ENCODE measurements around the gene PDE4A. TPM values are rescaled to one million over a fixed set of nuclear protein-coding genes. Genes with fewer than 3 reads are reported as not detected.
A peak's percentile ranks its signal among the peaks of the same experiment; 100 is the strongest.

Gene PDE4A
- total and polyA plus RNA-seq, 2 of the 13 experiments (the other 11 are each of a cell fraction or from before 2014, with no cell fraction given), result 1.1 to 4.1 TPM

DNA sequence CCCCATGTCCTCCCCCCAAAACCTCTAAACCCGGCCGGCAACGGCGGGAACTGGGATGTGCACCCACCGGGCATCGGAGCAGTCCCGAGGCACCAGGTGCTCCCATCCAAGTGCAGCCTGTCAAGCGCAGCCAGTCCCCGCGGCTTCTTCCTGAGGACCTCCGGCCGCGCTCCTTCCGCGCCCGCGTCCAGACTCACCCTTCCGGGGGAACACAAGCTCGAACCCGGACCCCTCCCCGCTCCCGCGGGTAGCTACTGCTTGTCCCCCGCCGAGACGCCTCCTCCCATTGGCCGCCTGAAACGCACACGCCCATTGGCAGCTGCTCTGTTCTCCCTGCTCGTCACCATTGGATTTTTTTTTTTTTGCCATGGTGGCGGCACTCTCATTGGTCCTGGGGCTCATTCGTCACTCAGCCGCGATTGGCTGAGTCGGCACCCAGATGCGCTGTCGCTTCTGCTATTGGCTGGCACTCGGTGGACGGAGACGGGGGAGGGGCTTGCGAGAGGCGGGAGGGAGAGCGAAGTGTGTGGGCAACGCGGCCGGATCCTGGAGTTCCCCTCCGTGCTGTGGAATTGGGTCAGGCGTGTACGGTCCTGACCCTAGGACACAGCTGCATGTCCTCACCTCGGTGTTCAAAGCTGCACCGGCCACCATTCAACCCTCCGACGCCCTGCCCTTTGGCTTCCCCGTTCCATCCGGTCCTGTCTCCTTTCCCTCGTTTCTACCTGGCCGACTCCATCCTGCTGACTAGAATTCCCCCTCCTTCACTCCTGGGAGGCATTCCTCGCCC lies 39.8 kb upstream of the PDE4A start, which contains the start of gene TYK2 (continued):
- TF ChIP-seq ZSCAN9 (CRISPR knock-in tag; IDR thresholded peaks at IDR 0.05; ENCODE audit: borderline replicate concordance) (0 out of 2 replicates have a peak, but pooled peaks have one; percentile 32), KDM5A (IDR thresholded peaks at IDR 0.05; ENCODE audit: borderline replicate concordance, low read length) (peak; percentile 66), ZFP36L1 (CRISPR knock-in tag; IDR thresholded peaks at IDR 0.05) (peak; percentile 88), ZNF30 (CRISPR knock-in tag; IDR thresholded peaks at IDR 0.05) (no peak), ZNF432 (CRISPR knock-in tag; IDR thresholded peaks at IDR 0.05; ENCODE audit: borderline replicate concordance) (no peak), ATRX (CRISPR knock-in tag; IDR thresholded peaks at IDR 0.05; ENCODE audit: borderline replicate concordance) (no peak), MLLT10 (CRISPR knock-in tag; IDR thresholded peaks at IDR 0.05) (no peak), CCAR2 (optimal IDR thresholded peaks at IDR 0.05; ENCODE audit: low read depth, low read length) (no peak), SP140L (CRISPR knock-in tag; IDR thresholded peaks at IDR 0.05; ENCODE audit: borderline replicate concordance) (no peak), CBX1 (IDR thresholded peaks at IDR 0.05; ENCODE audit: low read depth) (no peak), SMARCE1 (IDR thresholded peaks at IDR 0.05; ENCODE audit: borderline replicate concordance) (no peak), MIER2 (CRISPR knock-in tag; IDR thresholded peaks at IDR 0.05) (no peak), TAF15 (IDR thresholded peaks at IDR 0.05; ENCODE audit: low read depth, low read length, poor library complexity, severe bottlenecking) (peak; percentile 34), SIX4 (CRISPR knock-in tag; IDR thresholded peaks at IDR 0.05) (no peak), NFIC (IDR thresholded peaks at IDR 0.05; ENCODE audit: low read length) (no peak), SSRP1 (CRISPR knock-in tag; IDR thresholded peaks at IDR 0.05) (no peak)
- TF ChIP-seq, protein P1, sequence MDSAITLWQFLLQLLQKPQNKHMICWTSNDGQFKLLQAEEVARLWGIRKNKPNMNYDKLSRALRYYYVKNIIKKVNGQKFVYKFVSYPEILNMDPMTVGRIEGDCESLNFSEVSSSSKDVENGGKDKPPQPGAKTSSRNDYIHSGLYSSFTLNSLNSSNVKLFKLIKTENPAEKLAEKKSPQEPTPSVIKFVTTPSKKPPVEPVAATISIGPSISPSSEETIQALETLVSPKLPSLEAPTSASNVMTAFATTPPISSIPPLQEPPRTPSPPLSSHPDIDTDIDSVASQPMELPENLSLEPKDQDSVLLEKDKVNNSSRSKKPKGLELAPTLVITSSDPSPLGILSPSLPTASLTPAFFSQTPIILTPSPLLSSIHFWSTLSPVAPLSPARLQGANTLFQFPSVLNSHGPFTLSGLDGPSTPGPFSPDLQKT (CRISPR knock-in tag; IDR thresholded peaks at IDR 0.05; ENCODE audit: borderline replicate concordance), result no peak
- TF ChIP-seq, protein P2, sequence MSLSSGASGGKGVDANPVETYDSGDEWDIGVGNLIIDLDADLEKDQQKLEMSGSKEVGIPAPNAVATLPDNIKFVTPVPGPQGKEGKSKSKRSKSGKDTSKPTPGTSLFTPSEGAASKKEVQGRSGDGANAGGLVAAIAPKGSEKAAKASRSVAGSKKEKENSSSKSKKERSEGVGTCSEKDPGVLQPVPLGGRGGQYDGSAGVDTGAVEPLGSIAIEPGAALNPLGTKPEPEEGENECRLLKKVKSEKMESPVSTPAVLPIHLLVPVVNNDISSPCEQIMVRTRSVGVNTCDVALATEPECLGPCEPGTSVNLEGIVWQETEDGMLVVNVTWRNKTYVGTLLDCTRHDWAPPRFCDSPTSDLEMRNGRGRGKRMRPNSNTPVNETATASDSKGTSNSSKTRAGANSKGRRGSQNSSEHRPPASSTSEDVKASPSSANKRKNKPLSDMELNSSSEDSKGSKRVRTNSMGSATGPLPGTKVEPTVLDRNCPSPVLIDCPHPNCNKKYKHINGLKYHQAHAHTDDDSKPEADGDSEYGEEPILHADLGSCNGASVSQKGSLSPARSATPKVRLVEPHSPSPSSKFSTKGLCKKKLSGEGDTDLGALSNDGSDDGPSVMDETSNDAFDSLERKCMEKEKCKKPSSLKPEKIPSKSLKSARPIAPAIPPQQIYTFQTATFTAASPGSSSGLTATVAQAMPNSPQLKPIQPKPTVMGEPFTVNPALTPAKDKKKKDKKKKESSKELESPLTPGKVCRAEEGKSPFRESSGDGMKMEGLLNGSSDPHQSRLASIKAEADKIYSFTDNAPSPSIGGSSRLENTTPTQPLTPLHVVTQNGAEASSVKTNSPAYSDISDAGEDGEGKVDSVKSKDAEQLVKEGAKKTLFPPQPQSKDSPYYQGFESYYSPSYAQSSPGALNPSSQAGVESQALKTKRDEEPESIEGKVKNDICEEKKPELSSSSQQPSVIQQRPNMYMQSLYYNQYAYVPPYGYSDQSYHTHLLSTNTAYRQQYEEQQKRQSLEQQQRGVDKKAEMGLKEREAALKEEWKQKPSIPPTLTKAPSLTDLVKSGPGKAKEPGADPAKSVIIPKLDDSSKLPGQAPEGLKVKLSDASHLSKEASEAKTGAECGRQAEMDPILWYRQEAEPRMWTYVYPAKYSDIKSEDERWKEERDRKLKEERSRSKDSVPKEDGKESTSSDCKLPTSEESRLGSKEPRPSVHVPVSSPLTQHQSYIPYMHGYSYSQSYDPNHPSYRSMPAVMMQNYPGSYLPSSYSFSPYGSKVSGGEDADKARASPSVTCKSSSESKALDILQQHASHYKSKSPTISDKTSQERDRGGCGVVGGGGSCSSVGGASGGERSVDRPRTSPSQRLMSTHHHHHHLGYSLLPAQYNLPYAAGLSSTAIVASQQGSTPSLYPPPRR (CRISPR knock-in tag; IDR thresholded peaks at IDR 0.05; ENCODE audit: borderline replicate concordance), result no peak; the same call in none of the 2 replicates
- TF ChIP-seq, protein P3, sequence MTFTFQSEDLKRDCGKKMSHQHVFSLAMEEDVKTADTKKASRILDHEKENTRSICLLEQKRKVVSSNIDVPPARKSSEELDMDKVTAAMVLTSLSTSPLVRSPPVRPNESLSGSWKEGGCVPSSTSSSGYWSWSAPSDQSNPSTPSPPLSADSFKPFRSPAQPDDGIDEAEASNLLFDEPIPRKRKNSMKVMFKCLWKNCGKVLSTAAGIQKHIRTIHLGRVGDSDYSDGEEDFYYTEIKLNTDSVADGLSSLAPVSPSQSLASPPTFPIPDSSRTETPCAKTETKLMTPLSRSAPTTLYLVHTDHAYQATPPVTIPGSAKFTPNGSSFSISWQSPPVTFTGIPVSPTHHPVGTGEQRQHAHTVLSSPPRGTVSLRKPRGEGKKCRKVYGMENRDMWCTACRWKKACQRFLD (CRISPR knock-in tag; IDR thresholded peaks at IDR 0.05; ENCODE audit: borderline replicate concordance), result no peak; the same call in 1 of the 2 replicates
- TF ChIP-seq, protein P4, sequence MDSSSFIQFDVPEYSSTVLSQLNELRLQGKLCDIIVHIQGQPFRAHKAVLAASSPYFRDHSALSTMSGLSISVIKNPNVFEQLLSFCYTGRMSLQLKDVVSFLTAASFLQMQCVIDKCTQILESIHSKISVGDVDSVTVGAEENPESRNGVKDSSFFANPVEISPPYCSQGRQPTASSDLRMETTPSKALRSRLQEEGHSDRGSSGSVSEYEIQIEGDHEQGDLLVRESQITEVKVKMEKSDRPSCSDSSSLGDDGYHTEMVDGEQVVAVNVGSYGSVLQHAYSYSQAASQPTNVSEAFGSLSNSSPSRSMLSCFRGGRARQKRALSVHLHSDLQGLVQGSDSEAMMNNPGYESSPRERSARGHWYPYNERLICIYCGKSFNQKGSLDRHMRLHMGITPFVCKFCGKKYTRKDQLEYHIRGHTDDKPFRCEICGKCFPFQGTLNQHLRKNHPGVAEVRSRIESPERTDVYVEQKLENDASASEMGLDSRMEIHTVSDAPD (CRISPR knock-in tag; IDR thresholded peaks at IDR 0.05), result peak; percentile 27; the same call in 1 of the 2 replicates
